HepG2 (cell line): Measurements from ENCODE around the gene B9D2. TPM values are rescaled to one million over a fixed set of nuclear protein-coding genes. Genes with fewer than 3 reads are reported as not detected.

Experiments used
- AHDC1 ChIP-seq: sonication (generic); formaldehyde crosslinking; IDR thresholded peaks from 2 replicates; pipeline ENCODE4 v1.5.1; 2020; ENCODE audit warnings: mild to moderate bottlenecking, missing genetic modification reagents, borderline replicate concordance
- BCLAF1 ChIP-seq: fragments of 450-650 bp; IDR thresholded peaks from 2 replicates; pipeline ENCODE4 v1.6.1; 2017; ENCODE audit warnings: mild to moderate bottlenecking
- ELK4 ChIP-seq: sonication (generic); formaldehyde crosslinking; IDR thresholded peaks from 2 replicates; pipeline ENCODE4 v1.9.0; 2021; ENCODE audit warnings: missing genetic modification reagents, borderline replicate concordance
- GABPA ChIP-seq, 2 experiments: IDR thresholded peaks; 2 replicates each; pipeline ENCODE4 v1.6.1; 2011 to 2016; ENCODE audit warnings: low read depth in 2 of 2, low read length in 1 of 2, missing biosample characterization in 1 of 2, missing genetic modification characterization in 1 of 2
- HMG20A ChIP-seq: IDR thresholded peaks from 2 replicates; pipeline ENCODE4 v1.6.1; 2016; ENCODE audit warnings: borderline replicate concordance
- IRF2 ChIP-seq: IDR thresholded peaks from 2 replicates; pipeline ENCODE4 v1.6.1; 2018; ENCODE audit warnings: missing genetic modification reagents, missing compliant biosample characterization
- NBN ChIP-seq: fragments of 450-650 bp; conservative IDR thresholded peaks from 2 replicates; pipeline ENCODE4 v1.6.1; 2017
- NR3C1 ChIP-seq: sonication (generic); formaldehyde crosslinking; IDR thresholded peaks from 2 replicates; pipeline ENCODE4 v1.4.0; 2020; ENCODE audit warnings: missing genetic modification reagents
- RARG ChIP-seq: sonication (generic); formaldehyde crosslinking; IDR thresholded peaks from 2 replicates; pipeline ENCODE4 v1.4.0; 2020; ENCODE audit warnings: low read depth, mild to moderate bottlenecking, missing genetic modification reagents
- ZFP62 ChIP-seq: sonication (generic); formaldehyde crosslinking; IDR thresholded peaks from 2 replicates; pipeline ENCODE4 v1.4.0; 2020; ENCODE audit warnings: missing genetic modification reagents
- ZFY ChIP-seq: sonication (generic); formaldehyde crosslinking; IDR thresholded peaks from 2 replicates; pipeline ENCODE4 v1.4.0; 2020; ENCODE audit warnings: missing genetic modification reagents
- ZNF383 ChIP-seq: sonication (generic); formaldehyde crosslinking; IDR thresholded peaks from 2 replicates; pipeline ENCODE4 v1.4.0; 2020; ENCODE audit warnings: missing genetic modification reagents, mild to moderate bottlenecking, borderline replicate concordance
- ZNF564 ChIP-seq: sonication (generic); formaldehyde crosslinking; IDR thresholded peaks from 2 replicates; pipeline ENCODE4 v1.8.1; 2023; ENCODE audit warnings: mild to moderate bottlenecking, missing genetic modification reagents
- ZNF839 ChIP-seq: sonication (generic); formaldehyde crosslinking; IDR thresholded peaks from 2 replicates; pipeline ENCODE4 v1.4.0; 2020; ENCODE audit warnings: missing genetic modification reagents, mild to moderate bottlenecking, borderline replicate concordance
- ZNF879 ChIP-seq: sonication (generic); formaldehyde crosslinking; IDR thresholded peaks from 2 replicates; pipeline ENCODE4 v1.8.1; 2023; ENCODE audit warnings: missing genetic modification reagents
- ZSCAN20 ChIP-seq: sonication (generic); formaldehyde crosslinking; IDR thresholded peaks from 2 replicates; pipeline ENCODE4 v1.4.0; 2020; ENCODE audit warnings: missing genetic modification reagents, mild to moderate bottlenecking, borderline replicate concordance
- polyA plus RNA-seq, 8 experiments: library from polyadenylated mRNA; depleted of rRNA in 3 of 8; stranded (reverse) in 7 of 8; unstranded in 1 of 8; fragments of >200 nt; fragmentation: Illumina TruSeq in 4 of 8; extraction: Trizol in 4 of 8; gene quantifications; 2 replicates each; pipeline versions ENCODE4 v1.2.1 to v1.2.3, GENCODE V29; 2011 to 2016; ENCODE audit warnings: low read depth in 4 of 8, missing spikeins in 1 of 8, mixed read lengths in 1 of 8; ENCODE audit not compliant: insufficient read depth in 1 of 8
- total RNA-seq, 5 experiments: library from RNA; depleted of rRNA; stranded (reverse); fragments of >200 nt; fragmentation: Illumina TruSeq; extraction: Trizol; gene quantifications; 2 replicates each; pipeline ENCODE4 v1.2.3, GENCODE V29; 2016; ENCODE audit warnings: low read depth in 1 of 5
- TF ChIP-seq, protein P1 (sequence below): sonication (generic); formaldehyde crosslinking; IDR thresholded peaks from 2 replicates; pipeline ENCODE4 v1.4.0; 2020; ENCODE audit warnings: mild to moderate bottlenecking, missing genetic modification reagents

Gene B9D2
- total and polyA plus RNA-seq, 2 of the 13 experiments (the other 11 are each of a cell fraction or from before 2014, with no cell fraction given) = 3.1 to 4.4 TPM

GRCh38 chr19:41397086-41398049, 33.4 kb upstream of the B9D2 start, which contains the start of the genes BCKDHA and EXOSC5 (continued):
- TF ChIP-seq NR3C1 (CRISPR knock-in tag) = no peak
- TF ChIP-seq, protein P1, sequence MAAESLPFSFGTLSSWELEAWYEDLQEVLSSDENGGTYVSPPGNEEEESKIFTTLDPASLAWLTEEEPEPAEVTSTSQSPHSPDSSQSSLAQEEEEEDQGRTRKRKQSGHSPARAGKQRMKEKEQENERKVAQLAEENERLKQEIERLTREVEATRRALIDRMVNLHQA = no peak
- TF ChIP-seq ZNF879 (CRISPR knock-in tag) = no peak
- TF ChIP-seq ZNF564 (CRISPR knock-in tag) = peak; percentile 35; the same call in 1 of the 2 replicates
- no peak for TF ChIP-seq ZFP62 (CRISPR knock-in tag)
- no peak for TF ChIP-seq BCLAF1
- no peak for TF ChIP-seq ZNF839 (CRISPR knock-in tag)
- no peak for TF ChIP-seq HMG20A (CRISPR knock-in tag)
- TF ChIP-seq GABPA (IDR thresholded peaks at IDR 0.05; ENCODE audit: low read depth, low read length) = peak; percentile 47
- peak; percentile 85 for TF ChIP-seq GABPA (CRISPR knock-in tag; IDR thresholded peaks at IDR 0.05; ENCODE audit: low read depth)
- TF ChIP-seq ZFY (CRISPR knock-in tag) = peak; percentile 69
- no peak for TF ChIP-seq AHDC1
- no peak; the same call in 1 of the 2 replicates for TF ChIP-seq ELK4 (CRISPR knock-in tag)
- TF ChIP-seq ZNF383 (CRISPR knock-in tag) = no peak
- TF ChIP-seq NBN = no peak
- TF ChIP-seq ZSCAN20 = peak; percentile 77; the same call in 1 of the 2 replicates
- no peak for TF ChIP-seq RARG (CRISPR knock-in tag)
- no peak; the same call in none of the 2 replicates for TF ChIP-seq IRF2 (CRISPR knock-in tag)
